SK-N-SH (cell line): Measurements from ENCODE around the gene FGGY. TPM values are rescaled to one million over a fixed set of nuclear protein-coding genes. Genes with fewer than 3 reads are reported as not detected.

ENCODE experiments used
- CTCF ChIA-PET: fragments of 300-600, 350-600 bp; formaldehyde crosslinking; extraction: SDS; loops from one replicate; lab custom pipeline; 2021; lab: Yijun Ruan, JAX
- POLR2A ChIA-PET: fragments of 350-600 bp; sonication (Branson Sonifier 250); formaldehyde crosslinking; extraction: SDS; loops from one replicate; lab custom pipeline; 2020; ENCODE audit warnings: antibody characterized with exemption, inconsistent platforms; lab: Yijun Ruan, JAX
- DNase-seq: peaks from one replicate; pipeline ENCODE4 v3.0.0; 2012
- H2AFZ ChIP-seq: fragments of 200-600 bp; sonication (generic); 2 replicates; pipeline ENCODE4 v1.8.1; 2016; ENCODE audit warnings: antibody characterized with exemption, mild to moderate bottlenecking, low read depth
- H3F3A ChIP-seq: fragments of 200-600 bp; sonication (generic); replicated peaks from 2 replicates; pipeline ENCODE3; 2016; ENCODE audit warnings: antibody characterized with exemption, mild to moderate bottlenecking; ENCODE audit not compliant: insufficient read depth
- H3K27ac ChIP-seq, 2 experiments: fragments of 200-500 bp in 1 of 2; fragments of 200-600 bp in 1 of 2; sonication (Bioruptor generic) in 1 of 2; sonication (generic), shearing (Covaris generic) in 1 of 2; 2 replicates each; pipeline versions ENCODE4 v1.5.1 to v1.6.1; 2014 to 2016; ENCODE audit warnings: low read depth in 2 of 2, inconsistent platforms in 1 of 2, low read length in 1 of 2, mild to moderate bottlenecking in 1 of 2, mixed read lengths in 1 of 2
- H3K27me3 ChIP-seq: fragments of 200-600 bp; sonication (generic), shearing (Covaris generic); 2 replicates; pipeline ENCODE4 v1.6.1; 2016; ENCODE audit warnings: mixed run types; ENCODE audit not compliant: insufficient read depth
- H3K36me3 ChIP-seq, 2 experiments: fragments of 200-500 bp in 1 of 2; fragments of 200-600 bp in 1 of 2; sonication (Bioruptor generic) in 1 of 2; sonication (generic) in 1 of 2; replicated peaks in 1 of 2; 2 replicates each; pipeline versions ENCODE3 to v1.5.1; 2014 to 2016; ENCODE audit warnings: low read length in 1 of 2, mild to moderate bottlenecking in 1 of 2; ENCODE audit not compliant: insufficient read depth in 2 of 2, control insufficient read depth in 1 of 2
- H3K4me1 ChIP-seq, 2 experiments: fragments of 200-500 bp in 1 of 2; fragments of 200-600 bp in 1 of 2; sonication (Bioruptor generic) in 1 of 2; sonication (generic), shearing (Covaris generic) in 1 of 2; 2 replicates each; pipeline versions ENCODE4 v1.5.1 to v1.6.1; 2014 to 2016; ENCODE audit warnings: low read depth in 1 of 2, low read length in 1 of 2, mixed run types in 1 of 2; ENCODE audit not compliant: insufficient read depth in 2 of 2, control insufficient read depth in 1 of 2
- H3K4me2 ChIP-seq: fragments of 200-600 bp; sonication (generic), shearing (Covaris generic); 2 replicates; pipeline ENCODE4 v1.6.1; 2017; ENCODE audit warnings: mixed run types
- H3K4me3 ChIP-seq, 2 experiments: fragments of 200-500 bp in 1 of 2; fragments of 200-600 bp in 1 of 2; sonication (Bioruptor generic) in 1 of 2; sonication (generic), shearing (Covaris generic) in 1 of 2; 2 replicates each; pipeline versions ENCODE4 v1.5.1 to v1.8.1; 2014 to 2016; ENCODE audit warnings: low read depth in 2 of 2, inconsistent platforms in 1 of 2, low read length in 1 of 2, mild to moderate bottlenecking in 1 of 2, mixed read lengths in 1 of 2, moderate library complexity in 1 of 2
- H3K79me2 ChIP-seq: fragments of 200-600 bp; sonication (generic); 2 replicates; pipeline ENCODE4 v1.8.1; 2017; ENCODE audit warnings: mild to moderate bottlenecking; ENCODE audit not compliant: insufficient read depth
- H3K9ac ChIP-seq: fragments of 200-600 bp; sonication (generic); 2 replicates; pipeline ENCODE4 v1.6.1; 2017; ENCODE audit warnings: mixed run types
- H3K9me2 ChIP-seq: fragments of 200-600 bp; sonication (generic); 2 replicates; pipeline ENCODE4 v1.6.1; 2017; ENCODE audit warnings: mixed run types
- H3K9me3 ChIP-seq: fragments of 200-600 bp; sonication (generic); 2 replicates; pipeline ENCODE4 v1.6.1; 2017; ENCODE audit warnings: mixed run types, mild to moderate bottlenecking, moderate library complexity
- H4K20me1 ChIP-seq: fragments of 200-600 bp; sonication (generic); 2 replicates; pipeline ENCODE4 v1.6.1; 2017; ENCODE audit warnings: mild to moderate bottlenecking, mixed run types; ENCODE audit not compliant: insufficient read depth
- ELF1 ChIP-seq: IDR thresholded peaks from 2 replicates; pipeline ENCODE4 v1.4.0; 2012
- EP300 ChIP-seq, 2 experiments: IDR thresholded peaks; 2 replicates each; pipeline versions ENCODE4 v1.4.0 to v1.6.1; 2012; ENCODE audit warnings: borderline replicate concordance in 1 of 2, low read depth in 1 of 2, low read length in 1 of 2
- FOXJ3 ChIP-seq: sonication (generic); formaldehyde crosslinking; IDR thresholded peaks from 2 replicates; pipeline ENCODE4 v1.5.1; 2020; ENCODE audit warnings: mild to moderate bottlenecking, missing genetic modification reagents
- FOXM1 ChIP-seq: IDR thresholded peaks from 2 replicates; pipeline ENCODE4 v1.4.0; 2012; ENCODE audit warnings: low read depth, mild to moderate bottlenecking
- MEF2A ChIP-seq: IDR thresholded peaks from 2 replicates; pipeline ENCODE4 v1.4.0; 2012; ENCODE audit warnings: low read depth, borderline replicate concordance
- NFIC ChIP-seq: IDR thresholded peaks from 2 replicates; pipeline ENCODE4 v1.4.0; 2012; ENCODE audit warnings: borderline replicate concordance
- NRF1 ChIP-seq: IDR thresholded peaks from 2 replicates; pipeline ENCODE4 v1.6.1; 2012; ENCODE audit warnings: low read depth, mild to moderate bottlenecking, low read length
- POLR2AphosphoS5 ChIP-seq: IDR thresholded peaks from 2 replicates; pipeline ENCODE4 v1.6.1; 2012; ENCODE audit warnings: low read depth, low read length
- RCOR1 ChIP-seq: fragments of 150-350 bp; IDR thresholded peaks from 2 replicates; pipeline ENCODE4 v1.6.1; 2017; ENCODE audit warnings: antibody characterized with exemption, low read length
- SMC3 ChIP-seq: IDR thresholded peaks from 2 replicates; pipeline ENCODE4 v1.6.1; 2012; ENCODE audit warnings: low read depth, low read length, improper control_type of control experiment
- YY1 ChIP-seq: IDR thresholded peaks from 2 replicates; pipeline ENCODE4 v1.4.0; 2012; ENCODE audit warnings: low read depth, mild to moderate bottlenecking
- WGBS: methylation state at CpG from one replicate; pipeline ENCODE4 v1.1.6; 2017; ENCODE audit warnings: low lambda C conversion rate; 5-methylcytosine and 5-hydroxymethylcytosine counted together
- polyA plus RNA-seq, 3 experiments: library from polyadenylated mRNA; depleted of rRNA; stranded (reverse); fragments of >200 nt; gene quantifications; 2 replicates each; pipeline ENCODE4 v1.2.3, GENCODE V29; 2012
- TF ChIP-seq, protein P1 (sequence below): fragments of 200-600 bp; sonication (generic); IDR thresholded peaks from 2 replicates; pipeline ENCODE4 v1.6.1; 2017; ENCODE audit warnings: antibody characterized with exemption, mild to moderate bottlenecking, moderate library complexity
- TF ChIP-seq, protein P2 (sequence below): IDR thresholded peaks from 2 replicates; pipeline ENCODE4; 2012
- TF ChIP-seq, protein P3 (sequence below): IDR thresholded peaks from 2 replicates; pipeline ENCODE4 v1.4.0; 2012; ENCODE audit warnings: low read depth, borderline replicate concordance
- TF ChIP-seq, protein P4 (sequence below): fragments of 150-350 bp; IDR thresholded peaks from 2 replicates; pipeline ENCODE4 v1.6.1; 2017; ENCODE audit warnings: antibody characterized with exemption, low read length, low read depth, borderline replicate concordance
- TF ChIP-seq, protein P5 (sequence below): IDR thresholded peaks from 2 replicates; pipeline ENCODE4 v1.6.1; 2012; ENCODE audit warnings: mild to moderate bottlenecking, low read depth, low read length, moderate library complexity

The FGGY gene
- polyA plus RNA-seq, 1 of the 3 experiments (the other 2 are of a cell fraction), result 10.3 TPM

- Histone ChIP-seq H3K4me2 (no peak overlapping the region), H3K79me2 (no peaks in the 10 kb centered on the region), H3K4me1 (peaks cover 2 to 6% of the 10 kb centered on the region in 2 experiments; a peak in 2 of 4 replicates), H3K27me3 (no peaks in the 10 kb centered on the region), H3K36me3 (no peaks in the 10 kb centered on the region), H3K4me3 (no peak overlapping the region), H4K20me1 (no peaks in the 10 kb centered on the region)
- no peak for DNase-seq
- 100% methylated on average over 1 of the region's 1 CpG for WGBS
- no peak for TF ChIP-seq FOXM1
- TF ChIP-seq MEF2A, result no peak
- no peak for TF ChIP-seq YY1
- no peak for TF ChIP-seq RCOR1
- no peak for TF ChIP-seq POLR2AphosphoS5
- TF ChIP-seq, protein P1, sequence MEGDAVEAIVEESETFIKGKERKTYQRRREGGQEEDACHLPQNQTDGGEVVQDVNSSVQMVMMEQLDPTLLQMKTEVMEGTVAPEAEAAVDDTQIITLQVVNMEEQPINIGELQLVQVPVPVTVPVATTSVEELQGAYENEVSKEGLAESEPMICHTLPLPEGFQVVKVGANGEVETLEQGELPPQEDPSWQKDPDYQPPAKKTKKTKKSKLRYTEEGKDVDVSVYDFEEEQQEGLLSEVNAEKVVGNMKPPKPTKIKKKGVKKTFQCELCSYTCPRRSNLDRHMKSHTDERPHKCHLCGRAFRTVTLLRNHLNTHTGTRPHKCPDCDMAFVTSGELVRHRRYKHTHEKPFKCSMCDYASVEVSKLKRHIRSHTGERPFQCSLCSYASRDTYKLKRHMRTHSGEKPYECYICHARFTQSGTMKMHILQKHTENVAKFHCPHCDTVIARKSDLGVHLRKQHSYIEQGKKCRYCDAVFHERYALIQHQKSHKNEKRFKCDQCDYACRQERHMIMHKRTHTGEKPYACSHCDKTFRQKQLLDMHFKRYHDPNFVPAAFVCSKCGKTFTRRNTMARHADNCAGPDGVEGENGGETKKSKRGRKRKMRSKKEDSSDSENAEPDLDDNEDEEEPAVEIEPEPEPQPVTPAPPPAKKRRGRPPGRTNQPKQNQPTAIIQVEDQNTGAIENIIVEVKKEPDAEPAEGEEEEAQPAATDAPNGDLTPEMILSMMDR, result no peak
- TF ChIP-seq NFIC, result no peak
- TF ChIP-seq NRF1, result no peak
- TF ChIP-seq, protein P2, sequence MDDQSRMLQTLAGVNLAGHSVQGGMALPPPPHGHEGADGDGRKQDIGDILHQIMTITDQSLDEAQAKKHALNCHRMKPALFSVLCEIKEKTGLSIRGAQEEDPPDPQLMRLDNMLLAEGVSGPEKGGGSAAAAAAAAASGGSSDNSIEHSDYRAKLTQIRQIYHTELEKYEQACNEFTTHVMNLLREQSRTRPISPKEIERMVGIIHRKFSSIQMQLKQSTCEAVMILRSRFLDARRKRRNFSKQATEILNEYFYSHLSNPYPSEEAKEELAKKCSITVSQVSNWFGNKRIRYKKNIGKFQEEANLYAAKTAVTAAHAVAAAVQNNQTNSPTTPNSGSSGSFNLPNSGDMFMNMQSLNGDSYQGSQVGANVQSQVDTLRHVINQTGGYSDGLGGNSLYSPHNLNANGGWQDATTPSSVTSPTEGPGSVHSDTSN, result no peak
- TF ChIP-seq FOXJ3 (CRISPR knock-in tag), result no peak
- TF ChIP-seq ELF1, result no peak
- TF ChIP-seq, protein P3, sequence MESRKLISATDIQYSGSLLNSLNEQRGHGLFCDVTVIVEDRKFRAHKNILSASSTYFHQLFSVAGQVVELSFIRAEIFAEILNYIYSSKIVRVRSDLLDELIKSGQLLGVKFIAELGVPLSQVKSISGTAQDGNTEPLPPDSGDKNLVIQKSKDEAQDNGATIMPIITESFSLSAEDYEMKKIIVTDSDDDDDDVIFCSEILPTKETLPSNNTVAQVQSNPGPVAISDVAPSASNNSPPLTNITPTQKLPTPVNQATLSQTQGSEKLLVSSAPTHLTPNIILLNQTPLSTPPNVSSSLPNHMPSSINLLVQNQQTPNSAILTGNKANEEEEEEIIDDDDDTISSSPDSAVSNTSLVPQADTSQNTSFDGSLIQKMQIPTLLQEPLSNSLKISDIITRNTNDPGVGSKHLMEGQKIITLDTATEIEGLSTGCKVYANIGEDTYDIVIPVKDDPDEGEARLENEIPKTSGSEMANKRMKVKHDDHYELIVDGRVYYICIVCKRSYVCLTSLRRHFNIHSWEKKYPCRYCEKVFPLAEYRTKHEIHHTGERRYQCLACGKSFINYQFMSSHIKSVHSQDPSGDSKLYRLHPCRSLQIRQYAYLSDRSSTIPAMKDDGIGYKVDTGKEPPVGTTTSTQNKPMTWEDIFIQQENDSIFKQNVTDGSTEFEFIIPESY, result no peak
- TF ChIP-seq, protein P4, sequence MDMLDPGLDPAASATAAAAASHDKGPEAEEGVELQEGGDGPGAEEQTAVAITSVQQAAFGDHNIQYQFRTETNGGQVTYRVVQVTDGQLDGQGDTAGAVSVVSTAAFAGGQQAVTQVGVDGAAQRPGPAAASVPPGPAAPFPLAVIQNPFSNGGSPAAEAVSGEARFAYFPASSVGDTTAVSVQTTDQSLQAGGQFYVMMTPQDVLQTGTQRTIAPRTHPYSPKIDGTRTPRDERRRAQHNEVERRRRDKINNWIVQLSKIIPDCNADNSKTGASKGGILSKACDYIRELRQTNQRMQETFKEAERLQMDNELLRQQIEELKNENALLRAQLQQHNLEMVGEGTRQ, result no peak
- TF ChIP-seq EP300 (IDR thresholded peaks at IDR 0.05; ENCODE audit: borderline replicate concordance in 1 of 2, low read depth in 1 of 2, low read length in 1 of 2), result no peak
- TF ChIP-seq, protein P5, sequence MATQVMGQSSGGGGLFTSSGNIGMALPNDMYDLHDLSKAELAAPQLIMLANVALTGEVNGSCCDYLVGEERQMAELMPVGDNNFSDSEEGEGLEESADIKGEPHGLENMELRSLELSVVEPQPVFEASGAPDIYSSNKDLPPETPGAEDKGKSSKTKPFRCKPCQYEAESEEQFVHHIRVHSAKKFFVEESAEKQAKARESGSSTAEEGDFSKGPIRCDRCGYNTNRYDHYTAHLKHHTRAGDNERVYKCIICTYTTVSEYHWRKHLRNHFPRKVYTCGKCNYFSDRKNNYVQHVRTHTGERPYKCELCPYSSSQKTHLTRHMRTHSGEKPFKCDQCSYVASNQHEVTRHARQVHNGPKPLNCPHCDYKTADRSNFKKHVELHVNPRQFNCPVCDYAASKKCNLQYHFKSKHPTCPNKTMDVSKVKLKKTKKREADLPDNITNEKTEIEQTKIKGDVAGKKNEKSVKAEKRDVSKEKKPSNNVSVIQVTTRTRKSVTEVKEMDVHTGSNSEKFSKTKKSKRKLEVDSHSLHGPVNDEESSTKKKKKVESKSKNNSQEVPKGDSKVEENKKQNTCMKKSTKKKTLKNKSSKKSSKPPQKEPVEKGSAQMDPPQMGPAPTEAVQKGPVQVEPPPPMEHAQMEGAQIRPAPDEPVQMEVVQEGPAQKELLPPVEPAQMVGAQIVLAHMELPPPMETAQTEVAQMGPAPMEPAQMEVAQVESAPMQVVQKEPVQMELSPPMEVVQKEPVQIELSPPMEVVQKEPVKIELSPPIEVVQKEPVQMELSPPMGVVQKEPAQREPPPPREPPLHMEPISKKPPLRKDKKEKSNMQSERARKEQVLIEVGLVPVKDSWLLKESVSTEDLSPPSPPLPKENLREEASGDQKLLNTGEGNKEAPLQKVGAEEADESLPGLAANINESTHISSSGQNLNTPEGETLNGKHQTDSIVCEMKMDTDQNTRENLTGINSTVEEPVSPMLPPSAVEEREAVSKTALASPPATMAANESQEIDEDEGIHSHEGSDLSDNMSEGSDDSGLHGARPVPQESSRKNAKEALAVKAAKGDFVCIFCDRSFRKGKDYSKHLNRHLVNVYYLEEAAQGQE, result no peak
- no peak for TF ChIP-seq SMC3
- TF ChIP-seq, all 33 proteins: peak for 0
- H3K9me3 ChIP-seq, result no peaks in the 10 kb centered on the region
- ChIA-PET CTCF (interaction anchor here (0.7 kb wide), 1 partner anchor 128 kb away, joined by 3 read pairs; no protein-coding TSS in a partner anchor), POLR2A (no interaction called here)
- H3K9ac ChIP-seq, result no peak overlapping the region
- no peaks in the 10 kb centered on the region for H3F3A ChIP-seq
- no peak overlapping the region for H3K27ac ChIP-seq
- H3K9me2 ChIP-seq, result no peaks in the 10 kb centered on the region
- no peak overlapping the region for H2AFZ ChIP-seq
Observed at GRCh38 chr1:59438058-59438560, 141.2 kb downstream of the FGGY start.
